Neutrophil (primary cell): Measurements from ENCODE around the gene CTBP2.
A peak's percentile ranks its signal among the peaks of the same experiment; 100 is the strongest.

Experiments used
- H3K27ac ChIP-seq: fragments of 200-600 bp; sonication (generic); 2 replicates; pipeline ENCODE4 v1.5.1; 2016; ENCODE audit warnings: mild to moderate bottlenecking, moderate library complexity
- H3K27me3 ChIP-seq: fragments of 200-600 bp; sonication (generic); 2 replicates; pipeline ENCODE4 v1.6.0; 2016; ENCODE audit warnings: mild to moderate bottlenecking
- H3K36me3 ChIP-seq: fragments of 200-600 bp; sonication (generic); 2 replicates; pipeline ENCODE4 v1.5.1; 2017
- H3K4me1 ChIP-seq, 2 experiments: fragments of 200-600 bp in 1 of 2; sonication (generic) in 1 of 2; 1 replicate in 1 of 2; 2 replicates in 1 of 2; pipeline versions ENCODE4 v1.5.1 to v1.6.1; 2013 to 2016; ENCODE audit warnings: low read depth in 1 of 2, low read length in 1 of 2, mild to moderate bottlenecking in 1 of 2, moderate library complexity in 1 of 2; ENCODE audit not compliant: control insufficient read depth in 1 of 2, insufficient read depth in 1 of 2
- H3K4me3 ChIP-seq, 2 experiments: fragments of 200-600 bp in 1 of 2; sonication (generic) in 1 of 2; 1 replicate in 1 of 2; 2 replicates in 1 of 2; pipeline ENCODE4 v1.5.1; 2013 to 2016; ENCODE audit warnings: low read depth in 1 of 2, low read length in 1 of 2, mild to moderate bottlenecking in 1 of 2, moderate library complexity in 1 of 2
- H3K9me3 ChIP-seq: fragments of 200-600 bp; sonication (generic); 2 replicates; pipeline ENCODE4 v1.5.1; 2016
- CTCF ChIP-seq: fragments of 200-600 bp; sonication (generic); IDR thresholded peaks from 2 replicates; pipeline ENCODE4 v1.5.1; 2016; ENCODE audit warnings: antibody characterized with exemption

CTBP2 gene

GRCh38 chr10:124971276-124971675 is 189.1 kb downstream of the CTBP2 start:
- Histone ChIP-seq H3K4me3 (no peak overlapping the region), H3K27me3 (no peaks in the 10 kb centered on the region), H3K36me3 (peaks cover 49% of the 10 kb centered on the region), H3K9me3 (no peaks in the 10 kb centered on the region), H3K4me1 (peaks cover 10 to 14% of the 10 kb centered on the region in 2 experiments), H3K27ac (peak overlapping the region; percentile 37)
- TF ChIP-seq CTCF = no peak

- Histone ChIP-seq H3K27ac (no peak overlapping the region), H3K27me3 (no peaks in the 10 kb centered on the region), H3K36me3 (peaks cover 36% of the 10 kb centered on the region), H3K4me3 (no peak overlapping the region), H3K9me3 (no peaks in the 10 kb centered on the region), H3K4me1 (peaks cover 16 to 19% of the 10 kb centered on the region in 2 experiments)
- no peak for TF ChIP-seq CTCF
These were observed 193.1 kb downstream of the CTBP2 start for GRCh38 chr10:124967255-124967654.

GRCh38 chr10:124966008-124966407 is 194.4 kb downstream of the CTBP2 start:
- no peak for TF ChIP-seq CTCF
- Histone ChIP-seq H3K27me3 (no peaks in the 10 kb centered on the region), H3K27ac (no peak overlapping the region), H3K4me1 (peaks cover 16 to 19% of the 10 kb centered on the region in 2 experiments), H3K9me3 (no peaks in the 10 kb centered on the region), H3K4me3 (no peak overlapping the region), H3K36me3 (peaks cover 36% of the 10 kb centered on the region)

- Histone ChIP-seq H3K36me3 (peaks cover 30% of the 10 kb centered on the region), H3K4me1 (peaks cover 19 to 24% of the 10 kb centered on the region in 2 experiments), H3K27me3 (no peaks in the 10 kb centered on the region), H3K27ac (peak overlapping the region; percentile 71), H3K9me3 (no peaks in the 10 kb centered on the region), H3K4me3 (no peak overlapping the region)
- no peak for TF ChIP-seq CTCF
These were observed 196.3 kb downstream of the CTBP2 start for GRCh38 chr10:124963866-124964720.

- Histone ChIP-seq H3K27ac (no peak overlapping the region), H3K36me3 (peaks cover 15% of the 10 kb centered on the region), H3K4me3 (no peak overlapping the region), H3K27me3 (no peaks in the 10 kb centered on the region), H3K9me3 (no peaks in the 10 kb centered on the region), H3K4me1 (peaks cover 36 to 40% of the 10 kb centered on the region in 2 experiments)
- TF ChIP-seq CTCF = no peak
These were observed 197.9 kb downstream of the CTBP2 start for GRCh38 chr10:124962421-124962820.
